ENCODE results near the gene POR. TPM values are rescaled to one million over a fixed set of nuclear protein-coding genes. Genes with fewer than 3 reads are reported as not detected.

The POR gene
- total RNA-seq, 1 donor from 2014 or later = 244 TPM

- no peak for ATAC-seq
- intact Hi-C loops (cut with DNase I) = no loop called here
- H3K27ac ChIP-seq = no peak overlapping the region
Measured at GRCh38 chr7:75916685-75917634, 2.0 kb downstream of the POR start.

GRCh38 chr7:75920431-75921161 is 5.6 kb downstream of the POR start:
- peaks cover 59% of the 10 kb centered on the region for H3K4me1 ChIP-seq
- intact Hi-C loops (cut with DNase I) = no loop called here

More at GRCh38 chr7:75916685-75917634, 2.0 kb downstream of the POR start:
- DNase-seq = no peak
- no peaks in the 10 kb centered on the region for H3K9me3 ChIP-seq
- no peaks in the 10 kb centered on the region for H3K27me3 ChIP-seq (ENCODE audit: low read depth)
- peak overlapping the region; percentile 100 for H3K4me3 ChIP-seq
- peaks cover 54% of the 10 kb centered on the region for H3K4me1 ChIP-seq
- H3K36me3 ChIP-seq = no peaks in the 10 kb centered on the region
- no peak for TF ChIP-seq CTCF (IDR thresholded peaks at IDR 0.05)

GRCh38 chr7:75921479-75921878 is 6.5 kb downstream of the POR start:
- no peak overlapping the region for H3K4me3 ChIP-seq
- no peaks in the 10 kb centered on the region for H3K36me3 ChIP-seq
- TF ChIP-seq CTCF (IDR thresholded peaks at IDR 0.05) = no peak
- H3K9me3 ChIP-seq = no peaks in the 10 kb centered on the region
- ATAC-seq (no peak), DNase-seq (no peak)
- H3K4me1 ChIP-seq = peaks cover 59% of the 10 kb centered on the region
- intact Hi-C loops (cut with DNase I) = no loop called here
- H3K27me3 ChIP-seq (ENCODE audit: low read depth) = no peaks in the 10 kb centered on the region
- H3K27ac ChIP-seq = no peak overlapping the region

More at GRCh38 chr7:75920431-75921161, 5.6 kb downstream of the POR start:
- Histone ChIP-seq H3K9me3 (no peaks in the 10 kb centered on the region), H3K27ac (no peak overlapping the region), H3K36me3 (no peaks in the 10 kb centered on the region), H3K4me3 (no peak overlapping the region), H3K27me3 (ENCODE audit: low read depth) (no peaks in the 10 kb centered on the region)
- TF ChIP-seq CTCF (IDR thresholded peaks at IDR 0.05) = no peak
- DNase-seq (no peak), ATAC-seq (no peak)

GRCh38 chr7:75922966-75923603 is 8.1 kb downstream of the POR start:
- H3K4me1 ChIP-seq = peaks cover 43% of the 10 kb centered on the region
- no peak overlapping the region for H3K4me3 ChIP-seq
- DNase-seq (no peak), ATAC-seq (no peak)
- no peaks in the 10 kb centered on the region for H3K36me3 ChIP-seq
- H3K27me3 ChIP-seq (ENCODE audit: low read depth) = no peaks in the 10 kb centered on the region
- no peak overlapping the region for H3K27ac ChIP-seq
- no peaks in the 10 kb centered on the region for H3K9me3 ChIP-seq
- intact Hi-C loops (cut with DNase I) = no loop called here
- TF ChIP-seq CTCF (IDR thresholded peaks at IDR 0.05) = no peak

- Histone ChIP-seq H3K36me3 (peaks cover 10% of the 10 kb centered on the region), H3K4me1 (peaks cover 31% of the 10 kb centered on the region), H3K27ac (no peak overlapping the region), H3K27me3 (ENCODE audit: low read depth) (no peaks in the 10 kb centered on the region), H3K4me3 (no peak overlapping the region), H3K9me3 (no peaks in the 10 kb centered on the region)
- ATAC-seq (no peak), DNase-seq (no peak)
- intact Hi-C loops (cut with DNase I) = no loop called here
- no peak for TF ChIP-seq CTCF (IDR thresholded peaks at IDR 0.05)
Measured at GRCh38 chr7:75924256-75924655, 9.3 kb downstream of the POR start.

All from lower lobe of right lung (tissue), 2 donors.